ENCODE data around the gene DAZAP1. TPM values are rescaled to one million over a fixed set of nuclear protein-coding genes. Genes with fewer than 3 reads are reported as not detected.

DAZAP1 gene
- total RNA-seq, 2 experiments from 2014 or later: 128 to 133 TPM

DNA sequence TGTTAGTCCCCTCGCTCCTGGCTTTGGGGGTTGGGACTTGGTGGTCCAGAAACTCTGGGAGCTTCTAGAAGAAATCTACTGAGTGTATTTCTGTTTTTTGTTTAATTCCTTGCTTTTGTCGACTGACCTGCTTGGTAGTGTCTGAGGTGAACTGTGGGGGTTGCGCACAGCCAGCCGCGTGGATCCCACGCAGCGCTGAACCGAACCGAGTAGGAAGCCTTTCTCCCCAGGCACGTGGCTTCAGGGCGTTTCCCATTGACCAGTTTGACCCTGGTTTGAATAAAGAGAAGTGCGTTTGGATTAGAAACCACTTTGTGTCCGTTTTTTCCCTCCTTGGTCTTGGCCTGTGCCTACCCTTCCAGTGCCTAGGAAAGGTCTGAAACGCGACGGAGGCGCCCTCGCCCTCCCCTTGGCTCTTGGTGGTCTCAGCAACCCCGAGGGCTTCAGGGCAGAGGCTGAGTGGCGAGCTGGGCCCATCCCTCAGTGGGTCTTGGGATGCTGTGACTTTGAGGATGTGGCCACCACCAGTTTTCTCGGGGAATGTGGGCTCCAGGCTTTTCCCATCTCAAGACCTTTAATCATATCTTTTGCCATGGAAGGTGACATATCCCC, 28.1 kb downstream of the DAZAP1 start:
- intact Hi-C loops (cut with DNase I, micrococcal nuclease): loop anchor here (5.0 kb wide), 2 partner anchors 77 to 158 kb away; partner anchors contain the start of genes ADAMTSL5 (in 1 of the 2) and FAM174C (in 1 of the 2)
- no peaks in the 10 kb centered on the region for H3K9me3 ChIP-seq (ENCODE audit: control insufficient read depth in 1 of 2, insufficient read depth in 1 of 2, low read length in 2 of 2)
- no peaks in the 10 kb centered on the region for H3K27me3 ChIP-seq (ENCODE audit: control insufficient read depth in 1 of 2, insufficient read depth in 2 of 2, low read length in 2 of 2)
- H3K4me1 ChIP-seq (ENCODE audit: insufficient read depth, low read length): peaks cover 23% of the 10 kb centered on the region
- ChIA-PET CTCF (no interaction called here), POLR2A (no interaction called here)
- H3K36me3 ChIP-seq (ENCODE audit: insufficient read depth, low read length): peaks cover 49% of the 10 kb centered on the region
- no peak for TF ChIP-seq CTCF (IDR thresholded peaks at IDR 0.05)
- peaks cover 11% of the 10 kb centered on the region for H3K4me1 Mint-ChIP-seq (ENCODE audit: low read depth)
- peaks cover 47% of the 10 kb centered on the region for H3K36me3 Mint-ChIP-seq (ENCODE audit: low read depth)
- H3K9me3 Mint-ChIP-seq: no peaks in the 10 kb centered on the region
- H3K27me3 Mint-ChIP-seq: no peaks in the 10 kb centered on the region
- no peak overlapping the region for H3K4me3 Mint-ChIP-seq
- DNase-seq (no peak), ATAC-seq (ENCODE audit: poor library complexity) (no peak)
- no peak overlapping the region for H3K4me3 ChIP-seq (ENCODE audit: low read length)
- H3K27ac Mint-ChIP-seq: no peak overlapping the region
- H3K27ac ChIP-seq (ENCODE audit: low read depth in 1 of 2, low read length in 2 of 2): no peak overlapping the region

DNA sequence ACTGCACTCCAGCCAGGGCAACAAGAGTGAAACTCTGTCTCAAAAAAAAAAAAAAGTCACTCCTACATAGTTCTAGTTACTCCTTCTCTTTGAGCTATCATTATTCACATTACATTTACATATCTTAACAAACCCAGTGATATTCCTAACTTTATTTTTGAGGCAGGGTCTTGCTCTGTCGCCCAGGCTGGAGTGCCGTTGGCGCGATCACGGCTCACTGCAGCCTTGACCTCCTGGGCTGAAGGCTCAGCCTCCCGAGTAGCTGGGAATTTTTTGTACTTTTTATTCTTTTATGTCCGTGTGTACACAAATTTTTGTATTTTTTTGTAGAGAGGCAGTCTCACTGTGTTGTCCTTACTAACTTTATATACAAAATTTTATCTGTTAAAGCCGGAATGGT, 30.2 kb downstream of the DAZAP1 start:
- CTCF ChIA-PET: interaction anchor here (1.0 kb wide), 1 partner anchor 13 kb away, joined by 3 read pairs; no protein-coding TSS in a partner anchor
- H3K27me3 ChIP-seq (ENCODE audit: control insufficient read depth in 1 of 2, insufficient read depth in 2 of 2, low read length in 2 of 2): no peaks in the 10 kb centered on the region
- H3K36me3 ChIP-seq (ENCODE audit: insufficient read depth, low read length): peaks cover 54% of the 10 kb centered on the region
- peaks cover 32% of the 10 kb centered on the region for H3K4me1 ChIP-seq (ENCODE audit: insufficient read depth, low read length)
- Mint-ChIP-seq H3K36me3 (ENCODE audit: low read depth) (peaks cover 62% of the 10 kb centered on the region), H3K27me3 (no peaks in the 10 kb centered on the region), H3K9me3 (no peaks in the 10 kb centered on the region), H3K4me3 (peak overlapping the region; percentile 100), H3K4me1 (ENCODE audit: low read depth) (peaks cover 23% of the 10 kb centered on the region), H3K27ac (peak overlapping the region; percentile 92)
- H3K9me3 ChIP-seq (ENCODE audit: control insufficient read depth in 1 of 2, insufficient read depth in 1 of 2, low read length in 2 of 2): no peaks in the 10 kb centered on the region
- POLR2A ChIA-PET: interaction anchor here (0.9 to 1.4 kb wide), 2 partner anchors 29 to 54 kb away, joined by 3 read pairs; no protein-coding TSS in a partner anchor
- ATAC-seq (ENCODE audit: poor library complexity): no peak
- no peak for TF ChIP-seq CTCF (IDR thresholded peaks at IDR 0.05)
- no peak for DNase-seq
- intact Hi-C loops (cut with DNase I, micrococcal nuclease): loop anchor here (1.0 to 5.0 kb wide), 5 partner anchors 30 to 160 kb away; partner anchors contain the start of genes ADAMTSL5 (in 2 of the 2), DAZAP1 (in 2 of the 2), C19orf25 (in 1 of the 2) and FAM174C (in 1 of the 2)
- no peak overlapping the region for H3K4me3 ChIP-seq (ENCODE audit: low read length)
- H3K27ac ChIP-seq (ENCODE audit: low read depth in 1 of 2, low read length in 2 of 2): no peak overlapping the region

DNA sequence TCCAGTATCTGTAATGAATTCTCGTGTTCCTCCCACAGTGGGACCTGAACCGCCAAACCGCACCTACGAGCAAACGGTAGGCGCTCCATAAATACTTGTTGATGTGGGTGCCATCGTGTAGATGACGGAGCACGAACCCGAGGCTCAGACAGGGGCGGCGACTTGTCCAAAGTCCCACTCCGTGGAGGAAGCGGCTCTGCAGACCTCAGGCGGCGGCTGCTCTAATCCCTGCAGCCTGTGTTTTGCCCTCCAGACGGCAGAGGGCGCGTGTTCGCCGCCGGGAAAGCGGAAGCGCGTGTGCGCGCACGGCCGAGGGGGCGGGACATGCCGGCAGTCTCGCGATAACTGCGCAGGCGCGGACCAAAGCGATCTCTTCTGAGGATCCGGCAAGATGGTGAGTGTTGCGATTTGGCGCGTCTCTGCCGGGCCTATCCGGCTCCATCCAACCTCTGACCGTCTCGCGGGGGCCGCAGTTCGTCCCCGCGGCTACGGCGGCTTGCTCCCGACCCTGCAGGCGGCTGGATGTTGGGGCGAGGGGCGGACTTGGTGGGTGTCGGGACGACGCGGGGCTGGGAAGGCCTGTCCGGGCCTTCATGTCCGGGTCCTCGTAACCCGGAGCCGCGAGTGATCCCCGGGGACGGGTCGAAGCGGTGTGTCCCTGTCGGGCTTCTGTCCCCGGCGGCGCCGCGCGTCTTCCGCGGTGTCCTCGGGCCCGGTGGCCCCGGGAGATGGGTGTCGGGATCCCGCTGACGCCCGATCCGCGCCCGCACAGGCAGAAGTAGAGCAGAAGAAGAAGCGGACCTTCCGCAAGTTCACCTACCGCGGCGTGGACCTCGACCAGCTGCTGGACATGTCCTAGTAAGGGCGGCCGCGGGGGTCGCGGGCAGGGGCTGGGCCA, 30.9 kb downstream of the DAZAP1 start, which contains the start of gene RPS15:
RPS15 (plus strand) TSS at position 362 of the 898 bp plus-strand sequence; CDS start at position 392, 30 bp downstream.
- no peaks in the 10 kb centered on the region for H3K9me3 ChIP-seq (ENCODE audit: control insufficient read depth in 1 of 2, insufficient read depth in 1 of 2, low read length in 2 of 2)
- CTCF ChIA-PET: interaction anchor here (1.0 kb wide), 1 partner anchor 14 kb away, joined by 3 read pairs; no protein-coding TSS in a partner anchor
- POLR2A ChIA-PET: interaction anchor here (0.9 to 1.4 kb wide), 3 partner anchors 29 to 55 kb away, joined by 3 to 4 read pairs (median 3); no protein-coding TSS in a partner anchor
- ATAC-seq (ENCODE audit: poor library complexity) (peak; percentile 88), DNase-seq (peak; percentile 93 to 99 (median 96))
- Mint-ChIP-seq H3K9me3 (no peaks in the 10 kb centered on the region), H3K36me3 (ENCODE audit: low read depth) (peaks cover 60% of the 10 kb centered on the region), H3K4me1 (ENCODE audit: low read depth) (peaks cover 25% of the 10 kb centered on the region), H3K27me3 (no peaks in the 10 kb centered on the region), H3K27ac (peak within 1 kb of the TSS; percentile 92), H3K4me3 (peak within 1 kb of the TSS; percentile 100)
- intact Hi-C loops (cut with DNase I, micrococcal nuclease): loop anchor here (1.0 to 5.0 kb wide), 5 partner anchors 31 to 161 kb away; partner anchors contain the start of genes ADAMTSL5 (in 2 of the 2), DAZAP1 (in 2 of the 2), C19orf25 (in 1 of the 2) and FAM174C (in 1 of the 2)
- peak; percentile 97 for TF ChIP-seq CTCF (IDR thresholded peaks at IDR 0.05)
- peaks cover 49% of the 10 kb centered on the region for H3K36me3 ChIP-seq (ENCODE audit: insufficient read depth, low read length)
- no peaks in the 10 kb centered on the region for H3K27me3 ChIP-seq (ENCODE audit: control insufficient read depth in 1 of 2, insufficient read depth in 2 of 2, low read length in 2 of 2)
- H3K4me1 ChIP-seq (ENCODE audit: insufficient read depth, low read length): peaks cover 32% of the 10 kb centered on the region
- peak within 1 kb of the TSS; percentile 83 to 90 for H3K27ac ChIP-seq (ENCODE audit: low read depth in 1 of 2, low read length in 2 of 2)
- peak within 1 kb of the TSS; percentile 96 for H3K4me3 ChIP-seq (ENCODE audit: low read length)

All from CD4-positive, alpha-beta T cell (primary cell).